ENCODE measurements around the gene PDE11A. TPM values are rescaled to one million over a fixed set of nuclear protein-coding genes. Genes with fewer than 3 reads are reported as not detected.

PDE11A gene
- total and polyA plus RNA-seq, 12 donors: 0.26 to 2.9 (median 0.58) TPM

DNA sequence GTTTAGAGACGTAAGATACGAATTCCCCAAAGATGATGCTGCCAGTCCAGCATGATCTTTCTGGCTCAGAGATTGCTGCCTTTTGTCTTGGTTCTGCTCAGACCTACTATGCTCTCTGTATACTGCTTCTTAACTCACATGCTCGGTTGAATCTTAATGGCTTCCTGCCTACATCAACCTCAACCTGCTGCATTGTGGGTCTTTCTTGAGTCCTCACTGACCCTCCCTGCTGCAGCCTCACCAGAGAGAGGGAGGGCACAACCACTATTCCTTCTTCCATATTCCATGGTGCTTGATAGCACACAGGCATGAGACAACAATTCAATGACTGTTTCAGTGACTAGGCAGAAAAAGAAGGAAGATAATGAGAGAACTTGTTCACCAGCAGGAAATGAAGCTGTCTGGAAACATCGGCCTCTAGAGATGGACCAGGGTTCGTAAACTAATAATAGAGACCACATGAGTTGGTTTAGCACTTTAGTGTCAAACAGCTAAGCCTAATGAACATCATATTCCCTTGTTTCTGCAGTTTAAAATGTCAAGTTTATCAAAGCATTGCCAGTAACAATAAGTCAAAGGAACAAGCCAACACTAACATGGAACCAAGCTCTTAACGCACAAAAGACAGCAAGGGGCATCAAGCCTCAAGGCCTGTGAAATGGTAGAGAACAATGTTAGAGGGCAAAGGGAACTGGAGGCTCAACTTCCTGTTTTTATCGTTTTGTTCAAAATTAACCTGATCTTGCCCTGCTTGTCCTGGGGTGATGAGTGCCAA, 333.9 kb downstream of the PDE11A start:
- no peak for TF ChIP-seq POLR2A (IDR thresholded peaks at IDR 0.05)
- TF ChIP-seq, protein P1, sequence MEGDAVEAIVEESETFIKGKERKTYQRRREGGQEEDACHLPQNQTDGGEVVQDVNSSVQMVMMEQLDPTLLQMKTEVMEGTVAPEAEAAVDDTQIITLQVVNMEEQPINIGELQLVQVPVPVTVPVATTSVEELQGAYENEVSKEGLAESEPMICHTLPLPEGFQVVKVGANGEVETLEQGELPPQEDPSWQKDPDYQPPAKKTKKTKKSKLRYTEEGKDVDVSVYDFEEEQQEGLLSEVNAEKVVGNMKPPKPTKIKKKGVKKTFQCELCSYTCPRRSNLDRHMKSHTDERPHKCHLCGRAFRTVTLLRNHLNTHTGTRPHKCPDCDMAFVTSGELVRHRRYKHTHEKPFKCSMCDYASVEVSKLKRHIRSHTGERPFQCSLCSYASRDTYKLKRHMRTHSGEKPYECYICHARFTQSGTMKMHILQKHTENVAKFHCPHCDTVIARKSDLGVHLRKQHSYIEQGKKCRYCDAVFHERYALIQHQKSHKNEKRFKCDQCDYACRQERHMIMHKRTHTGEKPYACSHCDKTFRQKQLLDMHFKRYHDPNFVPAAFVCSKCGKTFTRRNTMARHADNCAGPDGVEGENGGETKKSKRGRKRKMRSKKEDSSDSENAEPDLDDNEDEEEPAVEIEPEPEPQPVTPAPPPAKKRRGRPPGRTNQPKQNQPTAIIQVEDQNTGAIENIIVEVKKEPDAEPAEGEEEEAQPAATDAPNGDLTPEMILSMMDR (IDR thresholded peaks at IDR 0.05): no peak
- intact Hi-C loops (cut with DNase I): no loop called here
- WGBS, 4 donors: 62 to 69% (median 64%) methylated on average over 7 of the region's 7 CpGs

DNA sequence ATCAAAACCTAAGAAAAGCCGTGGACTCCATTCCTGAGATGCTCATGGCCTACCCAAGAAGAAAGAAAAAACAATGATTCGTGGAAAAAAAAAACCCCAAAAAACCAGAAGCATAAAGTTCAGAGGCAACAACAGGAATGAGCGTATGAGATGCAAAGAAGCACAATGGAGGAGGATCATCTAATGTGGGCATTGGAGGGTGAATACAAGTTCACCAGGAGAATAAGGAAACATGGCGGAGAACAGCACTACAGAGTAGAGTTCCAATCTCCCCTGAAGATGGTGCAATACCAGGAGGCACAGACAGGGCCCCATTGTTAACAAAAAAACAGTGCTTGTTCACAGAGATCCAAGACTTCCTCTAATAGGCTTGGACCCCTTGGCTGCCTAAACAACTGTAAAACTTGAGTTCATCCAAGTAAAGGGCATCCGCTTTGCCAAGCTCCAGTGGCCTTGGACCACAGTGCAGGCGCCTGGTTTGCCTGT, 337.2 kb downstream of the PDE11A start:
- H3K9me3 ChIP-seq (replicated peaks in 1 of 3): no peaks in the 10 kb centered on the region
- WGBS, 4 donors: 91 to 95% (median 92%) methylated on average over 6 of the region's 6 CpGs
- no peaks in the 10 kb centered on the region for H3K27me3 ChIP-seq
- TF ChIP-seq POLR2A (IDR thresholded peaks at IDR 0.05): no peak
- TF ChIP-seq, protein P1 (IDR thresholded peaks at IDR 0.05): no peak
- H3K27ac ChIP-seq: no peak overlapping the region
- intact Hi-C loops (cut with DNase I): no loop called here
- no peak for DNase-seq
- H3K4me3 ChIP-seq: no peak overlapping the region
- no peaks in the 10 kb centered on the region for H3K36me3 ChIP-seq (replicated peaks in 1 of 2)
- H3K4me1 ChIP-seq (replicated peaks in 1 of 2): peaks cover 0 to 3% of the 10 kb centered on the region in 2 donors

More for the DNA sequence above, 333.9 kb downstream of the PDE11A start:
- Histone ChIP-seq H3K27ac (peak overlapping the region in 1 of 5 donors; percentile 66), H3K4me3 (no peak overlapping the region), H3K36me3 (replicated peaks in 1 of 2) (no peaks in the 10 kb centered on the region), H3K9me3 (replicated peaks in 1 of 3) (no peaks in the 10 kb centered on the region), H3K4me1 (replicated peaks in 1 of 2) (peaks cover 7 to 27% of the 10 kb centered on the region in 2 donors), H3K27me3 (no peaks in the 10 kb centered on the region)
- DNase-seq: no peak

DNA sequence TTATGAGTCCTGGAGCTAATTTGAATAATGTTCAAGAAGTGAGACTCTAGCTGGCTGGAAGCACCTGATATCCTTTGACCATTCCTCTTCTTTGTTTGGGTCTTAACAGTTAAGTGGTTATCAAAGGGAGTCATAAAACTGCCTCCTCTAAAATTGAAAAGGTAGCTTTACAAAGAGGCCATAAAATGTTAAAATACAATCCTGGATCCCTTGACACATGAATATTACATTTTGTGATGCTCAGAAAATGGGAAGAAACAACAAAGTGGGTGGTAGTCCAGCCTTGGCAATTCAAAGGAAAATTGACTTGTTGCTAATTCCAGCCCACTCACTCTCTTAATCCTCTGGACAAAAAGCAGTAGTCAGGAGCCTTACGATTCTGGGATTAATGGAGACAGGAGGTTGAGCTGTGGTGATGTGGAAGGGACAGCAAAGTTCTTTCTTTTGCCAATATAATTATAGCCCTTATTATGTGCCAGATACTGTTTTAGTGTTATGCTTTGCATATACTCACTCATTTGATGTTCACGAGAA, 339.2 kb downstream of the PDE11A start:
- no peak for DNase-seq
- Histone ChIP-seq H3K36me3 (replicated peaks in 1 of 2) (no peaks in the 10 kb centered on the region), H3K9me3 (replicated peaks in 1 of 3) (no peaks in the 10 kb centered on the region), H3K4me1 (replicated peaks in 1 of 2) (no peaks in the 10 kb centered on the region), H3K27ac (no peak overlapping the region), H3K4me3 (no peak overlapping the region), H3K27me3 (no peaks in the 10 kb centered on the region)
- 78 to 86% (median 80%) methylated on average over 2 of the region's 2 CpGs for WGBS, 4 donors
- intact Hi-C loops (cut with DNase I): no loop called here
- no peak for TF ChIP-seq POLR2A (IDR thresholded peaks at IDR 0.05)
- TF ChIP-seq, protein P1 (IDR thresholded peaks at IDR 0.05): no peak

DNA sequence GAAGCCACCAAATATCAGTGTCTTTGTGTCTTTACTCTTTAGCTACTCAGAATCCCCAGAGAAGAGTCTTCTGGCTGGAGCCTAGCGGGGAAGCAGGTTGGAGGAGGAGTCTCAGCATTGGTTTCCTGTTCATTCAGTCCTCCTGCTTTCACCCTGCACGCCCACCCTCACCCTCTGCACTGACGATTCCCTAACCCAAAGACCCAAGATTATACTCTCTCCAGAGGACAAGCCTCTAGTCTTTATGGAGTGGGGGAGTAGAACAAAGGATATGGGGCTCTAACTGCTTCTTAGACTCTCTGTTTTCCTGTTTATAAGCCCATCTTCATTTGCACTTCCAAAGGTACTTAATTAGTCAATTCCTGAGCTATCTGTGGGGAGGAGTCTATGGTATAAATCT, 341.2 kb downstream of the PDE11A start:
- Histone ChIP-seq H3K4me3 (no peak overlapping the region), H3K9me3 (replicated peaks in 1 of 3) (no peaks in the 10 kb centered on the region), H3K27me3 (no peaks in the 10 kb centered on the region), H3K27ac (no peak overlapping the region), H3K4me1 (replicated peaks in 1 of 2) (no peaks in the 10 kb centered on the region), H3K36me3 (replicated peaks in 1 of 2) (no peaks in the 10 kb centered on the region)
- no peak for DNase-seq
- intact Hi-C loops (cut with DNase I): no loop called here
- WGBS, 4 donors: 66 to 89% (median 70%) methylated on average over 3 of the region's 3 CpGs
- TF ChIP-seq, protein P1 (IDR thresholded peaks at IDR 0.05): no peak
- TF ChIP-seq POLR2A (IDR thresholded peaks at IDR 0.05): no peak

Data from adrenal gland (tissue), 12 donors.